Prostate gland (tissue), 2 donors: ENCODE data around the gene CRYBG1. TPM values are rescaled to one million over a fixed set of nuclear protein-coding genes. Genes with fewer than 3 reads are reported as not detected.
A peak's percentile ranks its signal among the peaks of the same experiment; 100 is the strongest.

Source experiments
- DNase-seq: peaks from one replicate; pipeline ENCODE4 v3.0.0-alpha.2; 2019; ENCODE audit warnings: low spot score
- H3K27ac ChIP-seq, 2 donors: fragments of 200-600 bp; sonication (generic); 2 replicates each; pipeline ENCODE4 v1.5.1; 2017 to 2019
- H3K27me3 ChIP-seq: fragments of 200-600 bp; sonication (generic); replicated peaks from 2 replicates; pipeline ENCODE4 v1.5.1; 2019; ENCODE audit not compliant: insufficient read depth
- H3K36me3 ChIP-seq, 2 donors: fragments of 200-600 bp; sonication (generic); 1 replicate in 1 of 2; 2 replicates in 1 of 2; pipeline versions ENCODE4 v1.5.1 to v1.8.1; 2017 to 2019
- H3K4me1 ChIP-seq: fragments of 200-600 bp; sonication (generic); replicated peaks from 2 replicates; pipeline ENCODE4 v1.5.1; 2019
- H3K4me3 ChIP-seq, 2 donors: fragments of 200-600 bp; sonication (generic); 2 replicates each; pipeline ENCODE4 v1.5.1; 2017 to 2019
- H3K9me3 ChIP-seq: fragments of 200-600 bp; sonication (generic); 2 replicates; pipeline ENCODE4 v1.5.1; 2017
- CTCF ChIP-seq, 4 experiments: fragments of 200-600 bp in 2 of 4; fragments of 450-650 bp in 2 of 4; sonication (generic) in 2 of 4; IDR thresholded peaks; 1 replicate in 3 of 4; 2 replicates in 1 of 4; pipeline ENCODE4 v1.5.1; 2016 to 2019; ENCODE audit warnings: antibody characterized with exemption in 4 of 4, mild to moderate bottlenecking in 2 of 4, moderate library complexity in 2 of 4
- POLR2A ChIP-seq: fragments of 450-650 bp; IDR thresholded peaks from one replicate; pipeline ENCODE4 v1.6.1; 2016; ENCODE audit warnings: antibody characterized with exemption, mild to moderate bottlenecking
- POLR2AphosphoS5 ChIP-seq: sonication (generic); formaldehyde crosslinking; IDR thresholded peaks from one replicate; pipeline ENCODE4 v1.6.1; 2017; ENCODE audit warnings: antibody characterized with exemption
- WGBS: methylation state at CpG from one replicate; pipeline ENCODE4 v1.1.5; 2018; 5-methylcytosine and 5-hydroxymethylcytosine counted together
- intact Hi-C: fragments of 100-400 bp; cut with DNase I; formaldehyde crosslinking; loops from one replicate; pipeline ENCODE4 v1.14.2; 2022
- total RNA-seq, 2 donors: library from RNA; depleted of rRNA; stranded (reverse); fragments of >200 nt; gene quantifications; one replicate each; pipeline ENCODE4 v1.1.0, GENCODE V29; 2016

Gene CRYBG1
- total RNA-seq, 2 donors from 2014 or later: 39.9 to 75.4 TPM

GRCh38 chr6:106321940-106322339 lies 38.6 kb upstream of the CRYBG1 start:
- Histone ChIP-seq H3K9me3 (no peaks in the 10 kb centered on the region), H3K27ac (no peak overlapping the region), H3K4me1 (no peaks in the 10 kb centered on the region), H3K27me3 (no peaks in the 10 kb centered on the region), H3K4me3 (no peak overlapping the region), H3K36me3 (no peaks in the 10 kb centered on the region)
- TF ChIP-seq CTCF (IDR thresholded peaks at IDR 0.05) (no peak), POLR2A (no peak), POLR2AphosphoS5 (no peak)
- intact Hi-C loops: no loop called here
- DNase-seq: no peak
- WGBS: 98% methylated on average over 4 of the region's 4 CpGs

DNA sequence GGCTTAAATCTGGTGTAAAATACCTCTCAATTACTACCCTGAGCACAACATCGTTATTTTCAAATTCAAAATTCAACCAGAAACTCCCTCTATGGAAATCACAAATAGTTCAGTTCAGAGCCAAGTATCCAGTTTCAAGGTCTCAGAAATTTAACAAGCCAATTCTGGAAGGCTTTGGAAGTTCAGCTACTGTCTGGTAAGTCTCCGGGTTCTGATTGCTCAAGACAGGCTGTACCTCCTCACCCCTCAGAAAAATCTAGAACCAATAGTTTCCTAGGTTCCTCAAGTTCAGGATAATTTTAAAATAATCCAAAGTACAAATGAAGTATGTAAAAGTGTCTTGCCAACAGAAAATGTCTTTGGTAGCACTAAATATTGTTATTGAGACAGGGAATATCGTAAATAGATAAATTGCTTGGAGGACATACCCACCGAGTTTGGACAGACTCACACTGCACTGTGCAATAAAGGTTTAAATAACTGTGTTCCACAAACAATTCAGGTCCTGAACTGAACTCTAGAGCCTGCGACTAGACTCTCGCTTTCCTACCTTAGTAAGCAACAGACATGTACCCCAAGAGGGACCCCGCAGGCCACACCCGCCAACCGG lies 35.7 kb upstream of the CRYBG1 start:
- 2% methylated on average over 9 of the region's 9 CpGs for WGBS
- intact Hi-C loops: no loop called here

GRCh38 chr6:106325336-106326178 lies 35.0 kb upstream of the CRYBG1 start, which contains the start of gene ATG5:
TSS of gene ATG5 (minus strand) at chr6:106325760. CDS start at chr6:106316208, 9,552 bp downstream.
- TF ChIP-seq POLR2AphosphoS5 (peak; percentile 98), CTCF (IDR thresholded peaks at IDR 0.05) (peak in 2 of 4 experiments; percentile 18 to 32), POLR2A (peak; percentile 75)
- DNase-seq: peak; percentile 99
- no peaks in the 10 kb centered on the region for H3K4me1 ChIP-seq
- H3K27me3 ChIP-seq: no peaks in the 10 kb centered on the region
- H3K27ac ChIP-seq: peak within 1 kb of the TSS; percentile 88 to 90
- H3K9me3 ChIP-seq: no peaks in the 10 kb centered on the region
- H3K36me3 ChIP-seq: no peaks in the 10 kb centered on the region
- WGBS: 1% methylated on average over 56 of the region's 56 CpGs
- intact Hi-C loops: no loop called here
- peak within 1 kb of the TSS; percentile 74 to 75 for H3K4me3 ChIP-seq

More for the DNA sequence above, 35.7 kb upstream of the CRYBG1 start:
- no peaks in the 10 kb centered on the region for H3K9me3 ChIP-seq
- H3K36me3 ChIP-seq: no peaks in the 10 kb centered on the region
- no peak for DNase-seq
- H3K27me3 ChIP-seq: no peaks in the 10 kb centered on the region
- peak overlapping the region; percentile 74 to 75 for H3K4me3 ChIP-seq
- H3K4me1 ChIP-seq: no peaks in the 10 kb centered on the region
- H3K27ac ChIP-seq: peak overlapping the region; percentile 88 to 90
- TF ChIP-seq CTCF (IDR thresholded peaks at IDR 0.05) (no peak), POLR2AphosphoS5 (no peak), POLR2A (no peak)

DNA sequence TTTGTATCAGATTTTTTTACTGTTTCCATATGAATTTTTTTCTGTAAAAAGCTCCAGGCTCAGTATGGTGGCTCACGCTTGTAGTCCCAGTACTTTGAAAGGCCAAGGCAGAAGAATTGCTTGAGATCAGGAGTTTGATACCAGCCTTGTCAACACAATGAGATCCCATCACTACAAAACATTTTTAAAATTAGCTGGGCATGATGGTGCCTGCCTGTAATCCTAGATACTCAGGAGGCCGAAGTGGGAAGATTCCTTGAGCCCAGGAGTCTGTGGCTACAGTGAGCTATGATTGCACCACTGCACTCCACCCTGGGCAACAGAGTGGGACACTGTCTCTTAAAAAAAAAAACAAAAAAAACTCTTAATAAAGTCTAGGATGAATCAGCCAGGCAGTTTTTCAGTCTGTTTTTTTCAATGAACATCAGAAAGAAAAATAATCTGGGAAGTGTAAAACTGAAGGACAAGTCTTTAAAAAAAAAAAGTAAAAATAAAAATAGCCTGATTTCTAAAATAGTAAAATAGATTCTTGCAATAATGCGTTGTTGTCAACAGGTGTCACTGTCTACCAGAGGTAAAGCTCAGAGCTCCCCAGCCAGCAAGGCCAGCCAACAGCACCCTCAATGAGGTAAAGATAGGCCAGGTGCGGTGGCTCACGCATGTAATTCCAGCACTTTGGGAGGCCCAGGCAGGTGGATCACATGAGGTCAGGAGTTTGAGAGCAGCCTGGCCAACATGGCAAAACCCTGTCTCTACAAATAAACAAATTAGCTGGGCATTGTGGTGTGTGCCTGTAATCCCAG lies 25.7 kb upstream of the CRYBG1 start:
- Histone ChIP-seq H3K27me3 (no peaks in the 10 kb centered on the region), H3K36me3 (no peaks in the 10 kb centered on the region), H3K4me3 (no peak overlapping the region), H3K27ac (no peak overlapping the region), H3K9me3 (no peaks in the 10 kb centered on the region), H3K4me1 (no peaks in the 10 kb centered on the region)
- DNase-seq: peak; percentile 30
- intact Hi-C loops: loop anchor here (10.0 kb wide), 1 partner anchor 640 kb away; the partner anchor contains the start of gene CD24
- WGBS: 34% methylated on average over 5 of the region's 5 CpGs
- TF ChIP-seq CTCF (IDR thresholded peaks at IDR 0.05) (peak; percentile 25 to 67 (median 54)), POLR2A (no peak), POLR2AphosphoS5 (no peak)
